Astrocyte (in vitro differentiated cells and primary cell): ENCODE measurements around the gene MUC4. TPM values are rescaled to one million over a fixed set of nuclear protein-coding genes. Genes with fewer than 3 reads are reported as not detected.

Source experiments
- DNase-seq: peaks from one replicate; pipeline ENCODE4 v3.0.0-alpha.2; 2010; ENCODE audit warnings: low read depth
- FAIRE-seq: peaks from 2 replicates; lab custom pipeline; 2011; peaks lifted over from hg19 to GRCh38; lab: Jason Lieb, UNC
- H2AFZ ChIP-seq: 2 replicates; pipeline ENCODE4 v1.6.0; 2012; ENCODE audit warnings: low read depth, low read length, inconsistent platforms
- H3K27ac ChIP-seq: 2 replicates; pipeline ENCODE4 v1.5.1; 2011; ENCODE audit warnings: low read depth, low read length, inconsistent platforms
- H3K27me3 ChIP-seq: 2 replicates; pipeline ENCODE4 v1.6.0; 2011; ENCODE audit warnings: low read length, inconsistent platforms; ENCODE audit not compliant: insufficient read depth
- H3K36me3 ChIP-seq: 2 replicates; pipeline ENCODE4 v1.5.1; 2011; ENCODE audit warnings: low read length, inconsistent platforms; ENCODE audit not compliant: insufficient read depth
- H3K4me1 ChIP-seq: 2 replicates; pipeline ENCODE4 v1.5.1; 2011; ENCODE audit warnings: low read length, inconsistent platforms; ENCODE audit not compliant: insufficient read depth
- H3K4me2 ChIP-seq: 2 replicates; pipeline ENCODE4 v1.6.0; 2012; ENCODE audit warnings: low read length, inconsistent platforms
- H3K4me3 ChIP-seq: 2 replicates; pipeline ENCODE4 v1.5.1; 2011; ENCODE audit warnings: low read depth, mild to moderate bottlenecking, low read length, inconsistent platforms; ENCODE audit not compliant: insufficient read depth
- H3K79me2 ChIP-seq: 2 replicates; pipeline ENCODE4 v1.6.0; 2012; ENCODE audit warnings: mild to moderate bottlenecking, low read length, inconsistent platforms; ENCODE audit not compliant: insufficient read depth
- H3K9ac ChIP-seq: 2 replicates; pipeline ENCODE4 v1.6.0; 2012; ENCODE audit warnings: mild to moderate bottlenecking, low read length, inconsistent platforms
- H3K9me3 ChIP-seq: 2 replicates; pipeline ENCODE4 v1.5.1; 2012; ENCODE audit warnings: low read depth, mild to moderate bottlenecking, low read length, inconsistent platforms; ENCODE audit not compliant: insufficient read depth
- H4K20me1 ChIP-seq: 2 replicates; pipeline ENCODE4 v1.6.0; 2012; ENCODE audit warnings: low read length, inconsistent platforms; ENCODE audit not compliant: insufficient read depth
- H3K27ac Mint-ChIP-seq: one replicate; pipeline ENCODE4 v1.8.0; 2021; ENCODE audit warnings: mild to moderate bottlenecking, mixed read lengths; ENCODE audit not compliant: unreplicated experiment
- H3K27me3 Mint-ChIP-seq: one replicate; pipeline ENCODE4 v1.8.0; 2021; ENCODE audit warnings: low read depth, mixed read lengths; ENCODE audit not compliant: unreplicated experiment
- H3K36me3 Mint-ChIP-seq: one replicate; pipeline ENCODE4 v1.8.0; 2021; ENCODE audit warnings: low read depth, mixed read lengths; ENCODE audit not compliant: unreplicated experiment
- H3K4me1 Mint-ChIP-seq: one replicate; pipeline ENCODE4 v1.8.0; 2021; ENCODE audit warnings: low read depth, mixed read lengths; ENCODE audit not compliant: unreplicated experiment
- H3K4me3 Mint-ChIP-seq: one replicate; pipeline ENCODE4 v1.8.0; 2021; ENCODE audit warnings: mild to moderate bottlenecking, moderate library complexity, mixed read lengths; ENCODE audit not compliant: unreplicated experiment
- H3K9me3 Mint-ChIP-seq: one replicate; pipeline ENCODE4 v1.8.0; 2021; ENCODE audit warnings: mild to moderate bottlenecking, mixed read lengths; ENCODE audit not compliant: unreplicated experiment
- EZH2 ChIP-seq: IDR thresholded peaks from 2 replicates; pipeline ENCODE4 v1.6.1; 2012; ENCODE audit warnings: mild to moderate bottlenecking, low read length, inconsistent platforms; ENCODE audit not compliant: insufficient read depth
- total RNA-seq: library from RNA; stranded (reverse); gene quantifications from 2 replicates; pipeline ENCODE4 v1.2.1, GENCODE V29; 2021
- TF ChIP-seq, protein P1 (sequence below): IDR thresholded peaks from 2 replicates; pipeline ENCODE4 v1.5.1; 2011; ENCODE audit warnings: low read depth, mild to moderate bottlenecking, inconsistent platforms, low read length, moderate library complexity; ENCODE audit not compliant: insufficient read depth

The MUC4 gene
- total RNA-seq, 1 donor from 2014 or later = 0.05 TPM

- peaks cover 5% of the 10 kb centered on the region for H3K9me3 Mint-ChIP-seq
- Histone ChIP-seq H4K20me1 (no peaks in the 10 kb centered on the region), H3K9me3 (no peaks in the 10 kb centered on the region), H3K9ac (no peak overlapping the region), H3K79me2 (no peaks in the 10 kb centered on the region), H3K27me3 (peaks cover 31% of the 10 kb centered on the region), H3K4me3 (no peak overlapping the region), H3K27ac (no peak overlapping the region), H2AFZ (no peak overlapping the region), H3K4me2 (no peak overlapping the region), H3K36me3 (no peaks in the 10 kb centered on the region), H3K4me1 (no peaks in the 10 kb centered on the region)
- H3K36me3 Mint-ChIP-seq = no peaks in the 10 kb centered on the region
- peaks cover 5% of the 10 kb centered on the region for H3K4me1 Mint-ChIP-seq
- H3K27ac Mint-ChIP-seq = no peak overlapping the region
- no peak for DNase-seq
- no peak overlapping the region for H3K4me3 Mint-ChIP-seq
- peaks cover 50% of the 10 kb centered on the region for H3K27me3 Mint-ChIP-seq
- TF ChIP-seq EZH2 = no peak
- no peak for FAIRE-seq
Measured at GRCh38 chr3:195801251-195802183, 10.2 kb downstream of the MUC4 start.

- no peaks in the 10 kb centered on the region for H3K36me3 ChIP-seq
- H3K4me3 Mint-ChIP-seq = no peak overlapping the region
- no peak overlapping the region for H3K27ac ChIP-seq
- H3K27me3 Mint-ChIP-seq = peaks cover 45% of the 10 kb centered on the region
- FAIRE-seq (no peak), DNase-seq (no peak)
- TF ChIP-seq, protein P1, sequence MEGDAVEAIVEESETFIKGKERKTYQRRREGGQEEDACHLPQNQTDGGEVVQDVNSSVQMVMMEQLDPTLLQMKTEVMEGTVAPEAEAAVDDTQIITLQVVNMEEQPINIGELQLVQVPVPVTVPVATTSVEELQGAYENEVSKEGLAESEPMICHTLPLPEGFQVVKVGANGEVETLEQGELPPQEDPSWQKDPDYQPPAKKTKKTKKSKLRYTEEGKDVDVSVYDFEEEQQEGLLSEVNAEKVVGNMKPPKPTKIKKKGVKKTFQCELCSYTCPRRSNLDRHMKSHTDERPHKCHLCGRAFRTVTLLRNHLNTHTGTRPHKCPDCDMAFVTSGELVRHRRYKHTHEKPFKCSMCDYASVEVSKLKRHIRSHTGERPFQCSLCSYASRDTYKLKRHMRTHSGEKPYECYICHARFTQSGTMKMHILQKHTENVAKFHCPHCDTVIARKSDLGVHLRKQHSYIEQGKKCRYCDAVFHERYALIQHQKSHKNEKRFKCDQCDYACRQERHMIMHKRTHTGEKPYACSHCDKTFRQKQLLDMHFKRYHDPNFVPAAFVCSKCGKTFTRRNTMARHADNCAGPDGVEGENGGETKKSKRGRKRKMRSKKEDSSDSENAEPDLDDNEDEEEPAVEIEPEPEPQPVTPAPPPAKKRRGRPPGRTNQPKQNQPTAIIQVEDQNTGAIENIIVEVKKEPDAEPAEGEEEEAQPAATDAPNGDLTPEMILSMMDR = no peak
- TF ChIP-seq EZH2 = no peak
- H3K4me2 ChIP-seq = no peak overlapping the region
- peaks cover 31% of the 10 kb centered on the region for H3K27me3 ChIP-seq
- H2AFZ ChIP-seq = no peak overlapping the region
- H3K4me1 Mint-ChIP-seq = peaks cover 8% of the 10 kb centered on the region
- no peak overlapping the region for H3K9ac ChIP-seq
- H3K79me2 ChIP-seq = no peaks in the 10 kb centered on the region
- no peaks in the 10 kb centered on the region for H3K4me1 ChIP-seq
- H3K9me3 ChIP-seq = no peaks in the 10 kb centered on the region
- peaks cover 5% of the 10 kb centered on the region for H3K9me3 Mint-ChIP-seq
- H3K4me3 ChIP-seq = no peak overlapping the region
- H3K27ac Mint-ChIP-seq = no peak overlapping the region
- no peaks in the 10 kb centered on the region for H3K36me3 Mint-ChIP-seq
- H4K20me1 ChIP-seq = no peaks in the 10 kb centered on the region
Measured at GRCh38 chr3:195800240-195800639, 11.5 kb downstream of the MUC4 start.

DNA sequence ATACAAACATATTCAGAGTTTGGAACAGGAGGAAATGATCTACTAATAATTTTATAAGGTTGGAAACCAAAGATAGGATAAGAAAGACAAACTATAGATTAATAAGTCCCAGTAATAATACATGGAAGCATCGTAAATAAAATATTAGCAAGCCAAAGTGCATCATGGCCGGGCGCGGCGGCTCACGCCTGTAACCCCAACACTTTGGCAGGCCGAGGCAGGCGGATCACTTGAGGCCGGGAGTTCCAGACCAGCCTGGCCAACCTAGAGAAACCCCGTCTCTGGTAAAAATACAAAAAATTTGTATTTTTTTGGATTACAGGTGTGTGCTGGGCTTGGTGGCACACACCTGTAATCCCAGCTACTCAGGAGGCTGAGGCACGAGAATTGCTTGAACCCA is 14.9 kb downstream of the MUC4 start:
- no peak for TF ChIP-seq EZH2
- TF ChIP-seq, protein P1 = no peak
- Histone ChIP-seq H3K27ac (no peak overlapping the region), H2AFZ (no peak overlapping the region), H3K36me3 (no peaks in the 10 kb centered on the region), H3K4me2 (no peak overlapping the region), H3K9me3 (no peaks in the 10 kb centered on the region), H3K27me3 (peaks cover 12% of the 10 kb centered on the region), H4K20me1 (no peaks in the 10 kb centered on the region), H3K79me2 (no peaks in the 10 kb centered on the region), H3K9ac (no peak overlapping the region), H3K4me1 (no peaks in the 10 kb centered on the region), H3K4me3 (no peak overlapping the region)
- FAIRE-seq = no peak
- no peak for DNase-seq
- H3K4me1 Mint-ChIP-seq = peaks cover 5% of the 10 kb centered on the region
- H3K4me3 Mint-ChIP-seq = no peak overlapping the region
- peaks cover 12% of the 10 kb centered on the region for H3K27me3 Mint-ChIP-seq
- peaks cover 9% of the 10 kb centered on the region for H3K9me3 Mint-ChIP-seq
- no peaks in the 10 kb centered on the region for H3K36me3 Mint-ChIP-seq
- H3K27ac Mint-ChIP-seq = no peak overlapping the region
